Muscle of leg (tissue), 11 donors: ENCODE measurements around the gene ZNF407. TPM values are rescaled to one million over a fixed set of nuclear protein-coding genes. Genes with fewer than 3 reads are reported as not detected.
A peak's percentile ranks its signal among the peaks of the same experiment; 100 is the strongest.

Source experiments
- DNase-seq: peaks from one replicate; pipeline ENCODE4 v3.0.0; 2013
- H3K27ac ChIP-seq: one replicate; pipeline ENCODE4 v1.5.1; 2013; ENCODE audit warnings: mild to moderate bottlenecking, low read length, control low read depth
- H3K27me3 ChIP-seq: one replicate; pipeline ENCODE4 v1.6.1; 2013; ENCODE audit warnings: low read length; ENCODE audit not compliant: control insufficient read depth, insufficient read depth
- H3K36me3 ChIP-seq: one replicate; pipeline ENCODE4 v1.6.1; 2013; ENCODE audit warnings: low read length; ENCODE audit not compliant: control insufficient read depth, insufficient read depth
- H3K4me1 ChIP-seq: one replicate; pipeline ENCODE4 v1.6.1; 2013; ENCODE audit warnings: low read length; ENCODE audit not compliant: control insufficient read depth, insufficient read depth
- H3K4me3 ChIP-seq: one replicate; pipeline ENCODE4 v1.5.1; 2013; ENCODE audit warnings: low read length, control low read depth
- H3K9me3 ChIP-seq: replicated peaks from 2 replicates; pipeline ENCODE4 v1.6.1; 2013; ENCODE audit warnings: low read depth, low read length; ENCODE audit not compliant: control insufficient read depth
- WGBS: methylation state at CpG from one replicate; pipeline ENCODE4 v1.1.5; 2013; ENCODE audit warnings: missing lambda C conversion rate; ENCODE audit not compliant: insufficient coverage; 5-methylcytosine and 5-hydroxymethylcytosine counted together
- polyA plus RNA-seq, 8 donors: library from polyadenylated mRNA; unstranded; fragments of 120-200 nt; gene quantifications; one replicate each; pipeline versions ENCODE4 v1.2.1 to v1.2.3, GENCODE V29; 2013; ENCODE audit warnings: inconsistent platforms in 1 of 8, low replicate concordance in 1 of 8; ENCODE audit not compliant: insufficient read length in 8 of 8, insufficient read depth in 1 of 8
- total RNA-seq: library from RNA; stranded (reverse); fragments of 120-200 nt; gene quantifications from one replicate; pipeline ENCODE4 v1.2.4, GENCODE V29; 2013

ZNF407 gene
- total and polyA plus RNA-seq, 9 donors: 5.3 to 10.7 (median 6.4) TPM

DNA sequence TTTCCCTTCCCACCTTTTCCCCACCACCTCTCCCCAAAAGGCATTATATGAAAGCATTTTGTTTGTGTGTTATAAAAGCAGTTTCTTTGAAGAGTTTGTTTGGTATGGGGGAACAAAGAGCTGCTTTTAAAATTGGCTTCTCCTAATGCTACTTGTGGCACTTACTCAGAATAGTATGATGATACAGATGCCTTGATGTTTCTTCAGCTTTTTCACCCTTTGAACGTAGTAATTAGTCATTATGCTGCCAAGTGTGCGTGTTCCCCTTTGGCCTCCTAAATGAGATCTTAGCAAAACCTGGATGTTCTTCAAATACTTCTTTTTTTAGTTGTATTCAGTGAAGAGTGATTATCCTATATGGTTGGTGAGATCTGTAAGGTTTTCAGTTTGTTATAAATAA is 427.9 kb downstream of the ZNF407 start:
- Histone ChIP-seq H3K36me3 (no peaks in the 10 kb centered on the region), H3K27me3 (no peaks in the 10 kb centered on the region), H3K4me1 (no peaks in the 10 kb centered on the region), H3K4me3 (no peak overlapping the region), H3K9me3 (no peaks in the 10 kb centered on the region), H3K27ac (no peak overlapping the region)
- no peak for DNase-seq
- no CpG with 5 or more reads among the region's 2 CpGs for WGBS

DNA sequence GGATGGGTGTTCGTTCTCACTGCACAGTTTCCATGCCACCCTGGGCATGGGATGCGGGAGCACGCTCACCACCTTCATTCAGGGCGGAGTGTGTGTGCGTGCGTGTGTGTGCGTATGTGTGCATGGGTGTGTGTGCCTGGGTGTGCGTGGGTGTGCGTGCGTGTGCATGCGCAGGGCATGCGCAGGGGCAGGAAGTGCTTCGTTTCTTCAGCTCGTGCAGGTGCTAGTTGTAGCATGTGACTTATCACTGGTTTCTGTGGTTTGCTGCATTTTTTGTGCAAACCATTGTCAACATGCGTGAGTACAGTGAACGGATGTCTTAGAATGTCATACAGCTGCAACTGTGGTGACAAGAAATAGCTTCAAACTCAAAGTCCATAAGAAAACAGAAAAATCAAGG is 431.8 kb downstream of the ZNF407 start:
- no peak overlapping the region for H3K4me3 ChIP-seq
- no peak for DNase-seq
- no peak overlapping the region for H3K27ac ChIP-seq
- 91% methylated on average over 13 of the region's 16 CpGs for WGBS
- H3K4me1 ChIP-seq: no peaks in the 10 kb centered on the region
- no peaks in the 10 kb centered on the region for H3K27me3 ChIP-seq
- no peaks in the 10 kb centered on the region for H3K36me3 ChIP-seq
- no peaks in the 10 kb centered on the region for H3K9me3 ChIP-seq

- Histone ChIP-seq H3K27ac (no peak overlapping the region), H3K4me1 (no peaks in the 10 kb centered on the region), H3K4me3 (no peak overlapping the region), H3K27me3 (no peaks in the 10 kb centered on the region), H3K9me3 (no peaks in the 10 kb centered on the region), H3K36me3 (no peaks in the 10 kb centered on the region)
- no peak for DNase-seq
- 99% methylated on average over 6 of the region's 11 CpGs for WGBS
These were observed 434.1 kb downstream of the ZNF407 start for GRCh38 chr18:75031717-75032317.

- no peak for DNase-seq
- Histone ChIP-seq H3K36me3 (no peaks in the 10 kb centered on the region), H3K27me3 (no peaks in the 10 kb centered on the region), H3K9me3 (no peaks in the 10 kb centered on the region), H3K4me1 (no peaks in the 10 kb centered on the region), H3K27ac (no peak overlapping the region), H3K4me3 (no peak overlapping the region)
- 95% methylated on average over 3 of the region's 7 CpGs for WGBS
These were observed 435.8 kb downstream of the ZNF407 start for GRCh38 chr18:75033516-75033915.

GRCh38 chr18:75034937-75035336 is 437.3 kb downstream of the ZNF407 start:
- Histone ChIP-seq H3K9me3 (no peaks in the 10 kb centered on the region), H3K27ac (no peak overlapping the region), H3K27me3 (no peaks in the 10 kb centered on the region), H3K4me3 (no peak overlapping the region), H3K4me1 (no peaks in the 10 kb centered on the region), H3K36me3 (no peaks in the 10 kb centered on the region)
- DNase-seq: no peak
- WGBS: no CpG with 5 or more reads among the region's 3 CpGs

DNA sequence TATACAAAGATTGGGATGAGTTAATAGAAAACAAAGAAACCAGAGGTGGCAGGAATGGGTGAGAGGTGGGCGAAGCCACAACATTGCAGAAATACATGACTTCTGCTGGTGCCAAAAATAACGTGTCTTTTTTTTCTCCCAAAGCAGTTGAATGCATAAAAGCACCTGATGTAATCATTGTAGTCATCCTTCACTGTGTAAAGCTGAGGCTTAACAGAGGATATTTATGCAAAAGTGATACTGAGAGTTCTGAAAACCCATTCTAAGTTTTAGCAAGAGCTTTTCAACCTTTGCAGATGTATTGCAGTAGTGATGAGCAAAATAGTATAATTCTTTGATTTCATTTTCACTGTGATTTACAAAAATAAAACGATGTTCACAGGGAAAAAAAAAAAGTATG is 438.3 kb downstream of the ZNF407 start:
- Histone ChIP-seq H3K27ac (no peak overlapping the region), H3K27me3 (no peaks in the 10 kb centered on the region), H3K36me3 (no peaks in the 10 kb centered on the region), H3K9me3 (no peaks in the 10 kb centered on the region), H3K4me3 (no peak overlapping the region), H3K4me1 (no peaks in the 10 kb centered on the region)
- WGBS: no CpG with 5 or more reads among the region's 3 CpGs
- no peak for DNase-seq

GRCh38 chr18:75036917-75037688 is 439.4 kb downstream of the ZNF407 start:
- H3K27ac ChIP-seq: no peak overlapping the region
- WGBS: 85% methylated on average over 10 of the region's 18 CpGs
- H3K4me1 ChIP-seq: no peaks in the 10 kb centered on the region
- H3K4me3 ChIP-seq: no peak overlapping the region
- no peaks in the 10 kb centered on the region for H3K27me3 ChIP-seq
- no peaks in the 10 kb centered on the region for H3K9me3 ChIP-seq
- no peaks in the 10 kb centered on the region for H3K36me3 ChIP-seq
- no peak for DNase-seq

DNA sequence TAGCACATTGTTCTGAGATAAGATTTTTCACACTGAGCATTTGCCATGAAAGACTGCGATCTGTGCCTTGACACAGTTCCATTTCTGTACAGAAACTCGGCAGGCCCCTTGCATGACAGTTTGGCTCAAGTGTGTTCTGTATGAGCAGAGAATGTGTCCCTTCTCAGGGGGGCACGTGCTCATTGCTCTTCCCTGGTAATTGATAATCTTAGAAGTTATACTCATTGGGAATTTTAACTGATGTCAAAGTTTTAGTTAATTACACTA is 440.0 kb downstream of the ZNF407 start:
- DNase-seq: no peak
- Histone ChIP-seq H3K4me1 (no peaks in the 10 kb centered on the region), H3K27me3 (no peaks in the 10 kb centered on the region), H3K9me3 (no peaks in the 10 kb centered on the region), H3K4me3 (no peak overlapping the region), H3K36me3 (no peaks in the 10 kb centered on the region), H3K27ac (no peak overlapping the region)
- 59% methylated on average over 2 of the region's 3 CpGs for WGBS

GRCh38 chr18:75041586-75041985 is 443.9 kb downstream of the ZNF407 start:
- no peaks in the 10 kb centered on the region for H3K4me1 ChIP-seq
- WGBS: 57% methylated on average over 1 of the region's 8 CpGs
- no peak overlapping the region for H3K4me3 ChIP-seq
- H3K27me3 ChIP-seq: no peaks in the 10 kb centered on the region
- no peaks in the 10 kb centered on the region for H3K36me3 ChIP-seq
- H3K9me3 ChIP-seq: no peaks in the 10 kb centered on the region
- H3K27ac ChIP-seq: no peak overlapping the region
- peak; percentile 24 for DNase-seq

DNA sequence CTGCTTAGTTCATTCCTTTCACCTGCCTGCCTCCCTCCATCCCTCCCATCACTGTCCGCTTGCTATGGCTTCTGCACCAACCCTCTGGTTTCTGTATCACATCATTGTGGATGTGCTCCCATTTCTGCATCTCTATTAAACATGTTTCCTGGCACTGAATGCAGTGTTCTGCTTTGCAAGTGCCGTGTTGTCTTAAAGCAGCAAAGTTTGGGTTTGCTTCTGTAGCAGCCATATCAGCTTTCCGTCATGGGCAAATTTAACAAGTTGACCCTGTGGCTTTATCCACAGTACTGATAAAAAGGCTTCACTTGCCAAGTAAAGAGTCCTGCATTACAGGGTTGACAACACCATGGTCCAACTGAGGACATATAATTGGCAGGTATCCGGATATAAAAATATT is 445.8 kb downstream of the ZNF407 start:
- DNase-seq: no peak
- no peaks in the 10 kb centered on the region for H3K27me3 ChIP-seq
- H3K27ac ChIP-seq: no peak overlapping the region
- H3K4me3 ChIP-seq: no peak overlapping the region
- WGBS: 96% methylated on average over 4 of the region's 4 CpGs
- no peaks in the 10 kb centered on the region for H3K9me3 ChIP-seq
- no peaks in the 10 kb centered on the region for H3K36me3 ChIP-seq
- no peaks in the 10 kb centered on the region for H3K4me1 ChIP-seq

DNA sequence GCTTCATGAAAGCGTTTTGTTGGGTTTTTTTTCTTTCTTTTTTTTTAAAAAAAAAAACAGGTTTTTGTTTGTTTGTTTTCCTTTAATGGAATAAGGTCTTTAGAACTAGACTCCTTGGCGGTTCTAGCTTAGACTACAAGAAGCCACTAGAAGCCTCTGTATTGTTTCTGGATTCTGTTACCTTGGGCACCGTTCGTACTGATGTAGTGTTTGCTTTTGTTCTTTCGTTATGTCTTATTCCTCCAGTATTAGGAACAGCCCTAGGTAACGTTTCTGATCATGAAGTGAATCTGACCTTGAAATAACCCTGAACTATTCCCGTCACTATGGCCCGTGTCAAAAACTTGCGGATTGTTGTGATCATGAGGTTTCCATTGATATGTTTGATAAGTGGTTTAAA is 446.6 kb downstream of the ZNF407 start:
- H3K27ac ChIP-seq: no peak overlapping the region
- H3K4me1 ChIP-seq: no peaks in the 10 kb centered on the region
- 100% methylated on average over 3 of the region's 9 CpGs for WGBS
- no peaks in the 10 kb centered on the region for H3K9me3 ChIP-seq
- no peak for DNase-seq
- no peaks in the 10 kb centered on the region for H3K27me3 ChIP-seq
- no peaks in the 10 kb centered on the region for H3K36me3 ChIP-seq
- no peak overlapping the region for H3K4me3 ChIP-seq
